Loucy (cell line): ENCODE data around the gene MPZL3.
"Not testable (repeated sequence)": the region's sequence is repeated elsewhere in the genome, so short reads cannot be mapped to it uniquely, and the experiment has no call there.

ENCODE experiments used
- H2AFZ ChIP-seq: fragments of 200-600 bp; sonication (generic); 2 replicates; pipeline ENCODE4 v1.6.0; 2016; ENCODE audit warnings: antibody characterized with exemption, mild to moderate bottlenecking, low read length, moderate library complexity
- H3F3A ChIP-seq: fragments of 200-600 bp; 2 replicates; pipeline ENCODE4 v1.6.0; 2016; ENCODE audit warnings: antibody characterized with exemption, low read depth, mild to moderate bottlenecking
- H3K27me3 ChIP-seq: fragments of 200-600 bp; sonication (generic); 2 replicates; pipeline ENCODE4 v1.6.1; 2014; ENCODE audit warnings: low read length, mild to moderate bottlenecking; ENCODE audit not compliant: insufficient read depth, poor library complexity, severe bottlenecking
- H3K36me3 ChIP-seq: fragments of 200-600 bp; sonication (generic); 2 replicates; pipeline ENCODE4 v1.6.1; 2016; ENCODE audit warnings: low read length; ENCODE audit not compliant: insufficient read depth
- H3K4me1 ChIP-seq: fragments of 200-600 bp; sonication (generic); 2 replicates; pipeline ENCODE4 v1.5.1; 2014; ENCODE audit warnings: low read length, mild to moderate bottlenecking; ENCODE audit not compliant: insufficient read depth, poor library complexity, severe bottlenecking
- H3K4me2 ChIP-seq: fragments of 200-600 bp; sonication (generic); 2 replicates; pipeline ENCODE4 v1.6.0; 2014; ENCODE audit warnings: antibody characterized with exemption, low read length, low read depth, mild to moderate bottlenecking; ENCODE audit not compliant: poor library complexity, severe bottlenecking
- H3K4me3 ChIP-seq: fragments of 200-600 bp; sonication (generic); 2 replicates; pipeline ENCODE4 v1.5.1; 2014; ENCODE audit warnings: low read length, mild to moderate bottlenecking, mixed read lengths; ENCODE audit not compliant: poor library complexity, severe bottlenecking
- H3K79me2 ChIP-seq: fragments of 200-600 bp; sonication (generic); 2 replicates; pipeline ENCODE4 v1.6.1; 2014; ENCODE audit warnings: low read length; ENCODE audit not compliant: insufficient read depth
- H3K9ac ChIP-seq: fragments of 200-600 bp; sonication (generic); 2 replicates; pipeline ENCODE4 v1.6.0; 2014; ENCODE audit warnings: mild to moderate bottlenecking, low read depth, low read length, moderate library complexity; ENCODE audit not compliant: poor library complexity, severe bottlenecking
- H3K9me2 ChIP-seq: fragments of 200-600 bp; sonication (generic); replicated peaks from 2 replicates; pipeline ENCODE4 v1.6.1; 2016; ENCODE audit warnings: low read depth, low read length, mixed read lengths
- H3K9me3 ChIP-seq: fragments of 200-600 bp; sonication (generic); 2 replicates; pipeline ENCODE4 v1.6.1; 2014; ENCODE audit warnings: mild to moderate bottlenecking, antibody characterized with exemption, low read length, low read depth; ENCODE audit not compliant: insufficient read depth
- H4K20me1 ChIP-seq: fragments of 200-600 bp; sonication (generic); 2 replicates; pipeline ENCODE4 v1.6.0; 2014; ENCODE audit warnings: antibody characterized with exemption, low read length, mild to moderate bottlenecking; ENCODE audit not compliant: insufficient read depth, poor library complexity, severe bottlenecking
- CTCF ChIP-seq: fragments of 200-600 bp; sonication (generic); conservative IDR thresholded peaks from 2 replicates; pipeline ENCODE4 v1.5.1; 2014; ENCODE audit warnings: mild to moderate bottlenecking, antibody characterized with exemption, low read length
- EZH2phosphoT487 ChIP-seq: fragments of 200-600 bp; IDR thresholded peaks from 2 replicates; pipeline ENCODE4 v1.6.1; 2018; ENCODE audit warnings: antibody characterized with exemption, mild to moderate bottlenecking, moderate library complexity, borderline replicate concordance

MPZL3 gene

GRCh38 chr11:118184784-118185579 is 67.2 kb downstream of the MPZL3 start:
- Histone ChIP-seq H3K4me1 (no peaks in the 10 kb centered on the region), H3K4me2 (no peak overlapping the region), H3K4me3 (no peak overlapping the region), H3K9me2 (no peaks in the 10 kb centered on the region), H3K36me3 (no peaks in the 10 kb centered on the region), H2AFZ (no peak overlapping the region), H3K9ac (no peak overlapping the region), H3K79me2 (no peaks in the 10 kb centered on the region), H3K9me3 (no peaks in the 10 kb centered on the region), H3F3A (no peaks in the 10 kb centered on the region), H4K20me1 (no peaks in the 10 kb centered on the region), H3K27me3 (no peaks in the 10 kb centered on the region)
- TF ChIP-seq CTCF (no peak), EZH2phosphoT487 (no peak)

- H3F3A ChIP-seq, H3K4me2 ChIP-seq, H3K9ac ChIP-seq, H3K4me3 ChIP-seq, H2AFZ ChIP-seq, H4K20me1 ChIP-seq, H3K4me1 ChIP-seq, H3K79me2 ChIP-seq, H3K9me2 ChIP-seq, H3K9me3 ChIP-seq, H3K27me3 ChIP-seq, H3K36me3 ChIP-seq: not testable (repeated sequence)
These were observed 68.5 kb downstream of the MPZL3 start for GRCh38 chr11:118183691-118184090.

GRCh38 chr11:118180300-118180703 is 71.9 kb downstream of the MPZL3 start:
- Histone ChIP-seq H3K4me1 (no peaks in the 10 kb centered on the region), H4K20me1 (no peaks in the 10 kb centered on the region), H3K9ac (no peak overlapping the region), H3F3A (no peaks in the 10 kb centered on the region), H3K27me3 (no peaks in the 10 kb centered on the region), H3K9me2 (no peaks in the 10 kb centered on the region), H3K4me3 (no peak overlapping the region), H3K9me3 (no peaks in the 10 kb centered on the region), H3K79me2 (no peaks in the 10 kb centered on the region), H2AFZ (peak overlapping the region; percentile 10), H3K36me3 (no peaks in the 10 kb centered on the region), H3K4me2 (peak overlapping the region; percentile 22)
- no peak for TF ChIP-seq EZH2phosphoT487
- no peak for TF ChIP-seq CTCF

- H3K79me2 ChIP-seq: no peaks in the 10 kb centered on the region
- no peaks in the 10 kb centered on the region for H4K20me1 ChIP-seq
- no peak overlapping the region for H3K4me3 ChIP-seq
- H3K9me3 ChIP-seq: no peaks in the 10 kb centered on the region
- H3F3A ChIP-seq: no peaks in the 10 kb centered on the region
- H3K4me1 ChIP-seq: no peaks in the 10 kb centered on the region
- H3K9ac ChIP-seq: no peak overlapping the region
- H2AFZ ChIP-seq: no peak overlapping the region
- H3K27me3 ChIP-seq: no peaks in the 10 kb centered on the region
- no peaks in the 10 kb centered on the region for H3K9me2 ChIP-seq
- H3K36me3 ChIP-seq: no peaks in the 10 kb centered on the region
- TF ChIP-seq EZH2phosphoT487: no peak
- no peak for TF ChIP-seq CTCF
- no peak overlapping the region for H3K4me2 ChIP-seq
These were observed 75.4 kb downstream of the MPZL3 start for GRCh38 chr11:118176778-118177134.
